Activated CD4-positive, alpha-beta T cell treated with anti-CD3 and anti-CD28 coated beads for 36 hours (primary cell): Measurements from ENCODE around the gene LBX2. TPM values are rescaled to one million over a fixed set of nuclear protein-coding genes. Genes with fewer than 3 reads are reported as not detected.
A peak's percentile ranks its signal among the peaks of the same experiment; 100 is the strongest.

Experiments used
- ATAC-seq: fragments of 200-7000 bp; cut with Tn5 transposase; one replicate; pipeline ENCODE4 v1.10.0; 2021; ENCODE audit warnings: mild to moderate bottlenecking, moderate library complexity
- CTCF ChIA-PET: fragments of 350-600 bp; sonication (Branson Sonifier 250); formaldehyde crosslinking; loops from one replicate; lab custom pipeline; 2021; ENCODE audit warnings: antibody characterized with exemption; lab: Charles Lee
- POLR2A ChIA-PET: fragments of 350-600 bp; sonication (Branson Sonifier 250); formaldehyde crosslinking; loops from one replicate; lab custom pipeline; 2021; ENCODE audit warnings: antibody characterized with exemption, inconsistent platforms; lab: Charles Lee
- DNase-seq: peaks from one replicate; pipeline ENCODE4 v3.0.0-alpha.2; 2020
- H3K27ac Mint-ChIP-seq: one replicate; pipeline ENCODE4 v1.8.0; 2021; ENCODE audit warnings: mixed read lengths
- H3K27me3 Mint-ChIP-seq: one replicate; pipeline ENCODE4 v1.8.0; 2021; ENCODE audit warnings: mixed read lengths
- H3K36me3 Mint-ChIP-seq: one replicate; pipeline ENCODE4 v1.8.0; 2021; ENCODE audit warnings: low read depth, mixed read lengths
- H3K4me1 Mint-ChIP-seq: one replicate; pipeline ENCODE4 v1.8.0; 2021; ENCODE audit warnings: mixed read lengths
- H3K4me3 Mint-ChIP-seq: one replicate; pipeline ENCODE4 v1.8.0; 2021; ENCODE audit warnings: mild to moderate bottlenecking, moderate library complexity, mixed read lengths
- H3K9me3 Mint-ChIP-seq: one replicate; pipeline ENCODE4 v1.8.0; 2021; ENCODE audit warnings: low read depth, mixed read lengths
- intact Hi-C, 2 experiments: fragments of 100-400 bp; cut with DNase I in 1 of 2; cut with micrococcal nuclease in 1 of 2; formaldehyde crosslinking; loops; one replicate each; pipeline versions ENCODE4 v1.14.2 to v1.15.1; 2022 to 2024; cut with DNase I, micrococcal nuclease
- total RNA-seq, 2 experiments: library from RNA; stranded (reverse); gene quantifications; one replicate each; pipeline ENCODE4 v1.2.3, GENCODE V29; 2021

LBX2 gene
- total RNA-seq, 2 experiments from 2014 or later = 0.28 TPM; not detected in 1

DNA sequence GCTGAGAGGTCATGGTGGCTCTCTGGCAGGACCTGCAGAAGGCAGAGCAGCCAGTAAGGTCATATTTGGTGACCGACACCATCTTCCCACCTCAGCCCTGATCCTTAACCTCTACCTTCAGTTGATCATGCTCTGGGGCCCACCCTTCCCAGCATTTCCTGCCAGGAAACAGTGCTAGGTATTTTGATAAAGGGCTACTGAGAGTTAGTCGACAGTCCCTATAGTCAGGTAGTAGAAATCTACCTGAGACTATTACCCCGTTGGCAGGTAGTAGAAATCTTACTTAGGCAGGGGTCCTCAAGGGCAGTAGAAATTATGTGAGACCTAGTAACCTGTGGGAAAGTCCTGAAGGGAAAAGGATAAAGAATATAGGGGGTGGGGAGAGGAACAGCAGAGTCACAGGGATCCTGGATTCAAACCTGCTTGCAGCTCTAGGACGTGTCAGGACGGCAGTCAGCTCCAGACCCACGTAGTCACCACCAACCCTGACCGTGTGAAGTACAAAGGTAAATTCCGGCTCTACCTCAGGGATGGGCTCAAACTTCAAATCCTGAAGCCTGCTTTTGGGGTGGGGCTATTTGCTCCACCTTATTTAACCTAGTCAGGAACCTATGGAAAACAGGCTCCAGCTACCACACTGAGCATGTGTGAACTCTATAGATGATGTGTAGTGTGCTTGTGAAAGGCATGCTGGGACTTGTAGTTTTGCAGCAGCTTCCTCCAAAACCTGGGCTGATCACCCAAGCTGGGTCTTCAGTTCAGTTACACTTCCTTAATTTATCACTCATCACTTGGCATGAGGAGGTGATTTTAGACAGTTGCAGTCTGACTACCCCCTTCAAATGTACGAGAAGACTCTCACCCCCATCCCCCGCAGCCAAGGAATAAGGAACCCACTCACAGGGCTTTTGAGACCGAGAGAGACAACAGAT lies 26.6 kb upstream of the LBX2 start, which contains the start of gene DQX1:
TSS of gene DQX1 (minus strand) at position 515 of the 932 bp plus-strand sequence. CDS start at position 13, 502 bp downstream.
- H3K27ac Mint-ChIP-seq = peak within 1 kb of the TSS; percentile 6
- ChIA-PET CTCF (interaction anchor here (0.7 to 1.1 kb wide), 3 partner anchors 42 to 53 kb away, joined by 3 to 6 read pairs (median 5); partner anchors contain the start of genes CCDC142, MRPL53 and TTC31), POLR2A (interaction anchor here (0.6 to 1.2 kb wide), 5 partner anchors 10 to 71 kb away, joined by 3 to 4 read pairs (median 4); partner anchors contain the start of genes INO80B and WBP1)
- ATAC-seq (no peak), DNase-seq (peak; percentile 41)
- peaks cover 5% of the 10 kb centered on the region for H3K27me3 Mint-ChIP-seq
- intact Hi-C loops = no loop called here
- no peaks in the 10 kb centered on the region for H3K9me3 Mint-ChIP-seq
- H3K4me1 Mint-ChIP-seq = peaks cover 23% of the 10 kb centered on the region
- peak within 1 kb of the TSS; percentile 13 for H3K4me3 Mint-ChIP-seq
- peaks cover 39% of the 10 kb centered on the region for H3K36me3 Mint-ChIP-seq

DNA sequence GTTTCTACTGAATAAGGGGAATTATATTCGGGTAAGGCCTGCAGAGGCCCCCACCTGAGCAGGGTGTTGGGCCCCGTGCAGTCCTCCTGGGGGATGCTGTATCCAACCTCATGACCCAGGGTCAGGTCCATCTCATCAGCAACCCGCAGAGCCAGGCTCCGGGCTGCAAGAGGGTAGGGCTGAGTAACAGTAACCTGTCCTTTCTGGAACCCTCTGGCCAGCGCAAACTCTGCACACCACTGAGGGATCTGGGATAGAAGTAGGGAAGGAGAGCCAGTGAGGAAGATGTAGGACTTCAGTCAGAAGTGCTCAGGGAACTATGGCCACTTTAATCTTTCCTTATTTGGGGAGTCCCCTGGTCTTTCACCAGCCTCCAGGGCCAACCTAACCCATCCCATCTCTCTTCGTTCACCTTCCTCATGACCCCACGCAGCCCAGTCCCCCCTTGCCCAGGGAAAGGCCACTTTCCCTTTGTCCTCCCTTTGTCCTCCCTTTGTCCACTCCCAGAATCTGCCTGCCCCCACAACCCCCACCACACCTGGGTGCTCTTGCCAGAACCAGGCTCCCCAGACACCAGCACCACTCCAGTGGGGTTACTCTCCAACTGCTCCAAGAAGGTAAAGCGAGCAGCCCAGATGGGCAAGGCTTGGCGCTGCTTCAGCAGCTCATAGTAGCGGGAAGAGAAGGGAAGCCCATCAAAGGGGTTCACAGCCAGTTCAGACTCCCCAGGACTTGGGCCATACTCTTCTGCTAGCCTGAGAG lies 25.7 kb upstream of the LBX2 start:
- Mint-ChIP-seq H3K27me3 (peaks cover 11% of the 10 kb centered on the region), H3K27ac (no peak overlapping the region), H3K4me3 (no peak overlapping the region), H3K9me3 (no peaks in the 10 kb centered on the region), H3K36me3 (peaks cover 36% of the 10 kb centered on the region), H3K4me1 (peaks cover 19% of the 10 kb centered on the region)
- POLR2A ChIA-PET = interaction anchor here (0.8 kb wide), 1 partner anchor 9 kb away, joined by 3 read pairs; no protein-coding TSS in a partner anchor
- CTCF ChIA-PET = interaction anchor here (1.0 kb wide), 1 partner anchor 52 kb away, joined by 3 read pairs; the partner anchor contains the start of gene MRPL53
- intact Hi-C loops = no loop called here
- DNase-seq (no peak), ATAC-seq (no peak)

DNA sequence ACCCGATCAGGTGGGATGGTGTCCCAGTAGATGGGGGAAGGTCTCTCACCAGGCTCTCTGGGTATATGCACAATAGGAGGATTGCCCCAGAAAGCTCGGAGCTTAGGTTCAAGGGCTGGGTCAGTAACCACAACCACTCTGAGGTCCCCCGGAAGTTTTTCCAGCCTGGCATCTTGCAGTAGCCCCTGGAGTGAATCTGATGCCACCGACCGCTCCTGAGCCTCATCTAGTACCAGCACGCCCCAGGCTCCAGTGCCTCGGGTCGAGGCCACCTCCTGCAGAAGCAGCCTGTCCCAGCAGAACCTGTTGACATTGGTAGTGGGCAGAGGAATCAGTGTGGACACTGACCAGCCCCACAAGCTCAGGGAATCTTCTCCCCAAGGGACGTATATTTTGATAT lies 24.6 kb upstream of the LBX2 start:
- H3K4me3 Mint-ChIP-seq = no peak overlapping the region
- intact Hi-C loops = no loop called here
- POLR2A ChIA-PET = no interaction called here
- DNase-seq (no peak), ATAC-seq (no peak)
- CTCF ChIA-PET = no interaction called here
- H3K27me3 Mint-ChIP-seq = peaks cover 17% of the 10 kb centered on the region
- H3K9me3 Mint-ChIP-seq = no peaks in the 10 kb centered on the region
- peaks cover 19% of the 10 kb centered on the region for H3K4me1 Mint-ChIP-seq
- no peak overlapping the region for H3K27ac Mint-ChIP-seq
- peaks cover 32% of the 10 kb centered on the region for H3K36me3 Mint-ChIP-seq

DNA sequence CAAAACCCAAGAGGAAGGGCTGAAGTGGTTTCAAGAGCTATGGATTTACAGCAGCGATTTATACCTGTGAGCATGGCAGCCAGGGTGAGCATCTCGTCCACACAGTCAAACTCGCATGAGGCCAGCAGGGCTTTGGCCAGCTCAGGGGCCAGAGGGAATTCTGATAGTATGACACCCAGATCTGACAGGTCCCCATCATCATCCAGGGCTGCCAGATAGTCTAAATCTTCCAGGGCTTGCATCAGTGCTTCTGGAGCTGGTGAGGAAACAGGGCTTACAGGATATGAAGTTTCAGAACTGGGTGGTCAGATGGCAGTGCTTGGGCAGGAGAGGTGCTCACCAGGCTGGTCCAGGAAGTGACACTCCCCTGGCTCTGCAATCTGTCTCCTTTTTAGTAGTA lies 23.1 kb upstream of the LBX2 start:
- no peak for DNase-seq
- Mint-ChIP-seq H3K4me1 (peaks cover 10% of the 10 kb centered on the region), H3K27ac (no peak overlapping the region), H3K4me3 (no peak overlapping the region), H3K27me3 (peaks cover 30% of the 10 kb centered on the region), H3K36me3 (peaks cover 18% of the 10 kb centered on the region), H3K9me3 (no peaks in the 10 kb centered on the region)
- ChIA-PET CTCF (no interaction called here), POLR2A (no interaction called here)
- no peak for ATAC-seq
- intact Hi-C loops = no loop called here

DNA sequence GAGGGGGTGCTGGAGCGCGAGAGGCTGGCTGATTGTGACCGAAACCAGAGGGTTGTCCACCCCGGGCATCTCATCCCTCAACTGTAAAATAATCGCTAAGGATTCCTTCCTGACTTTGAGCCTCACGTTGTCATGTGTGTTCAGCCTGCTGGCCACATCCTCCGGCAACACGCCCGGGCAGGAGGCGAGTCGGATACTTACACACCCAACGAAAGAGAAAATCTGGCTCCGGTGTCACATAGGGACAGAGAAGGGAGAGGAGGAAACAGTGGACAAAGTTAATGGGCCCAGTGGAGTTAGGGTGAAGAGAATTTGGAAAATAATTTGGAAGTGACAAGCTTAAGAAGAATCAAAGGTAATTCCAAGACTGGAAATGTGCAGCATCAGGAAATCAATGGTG lies 17.2 kb upstream of the LBX2 start:
- intact Hi-C loops = no loop called here

DNA sequence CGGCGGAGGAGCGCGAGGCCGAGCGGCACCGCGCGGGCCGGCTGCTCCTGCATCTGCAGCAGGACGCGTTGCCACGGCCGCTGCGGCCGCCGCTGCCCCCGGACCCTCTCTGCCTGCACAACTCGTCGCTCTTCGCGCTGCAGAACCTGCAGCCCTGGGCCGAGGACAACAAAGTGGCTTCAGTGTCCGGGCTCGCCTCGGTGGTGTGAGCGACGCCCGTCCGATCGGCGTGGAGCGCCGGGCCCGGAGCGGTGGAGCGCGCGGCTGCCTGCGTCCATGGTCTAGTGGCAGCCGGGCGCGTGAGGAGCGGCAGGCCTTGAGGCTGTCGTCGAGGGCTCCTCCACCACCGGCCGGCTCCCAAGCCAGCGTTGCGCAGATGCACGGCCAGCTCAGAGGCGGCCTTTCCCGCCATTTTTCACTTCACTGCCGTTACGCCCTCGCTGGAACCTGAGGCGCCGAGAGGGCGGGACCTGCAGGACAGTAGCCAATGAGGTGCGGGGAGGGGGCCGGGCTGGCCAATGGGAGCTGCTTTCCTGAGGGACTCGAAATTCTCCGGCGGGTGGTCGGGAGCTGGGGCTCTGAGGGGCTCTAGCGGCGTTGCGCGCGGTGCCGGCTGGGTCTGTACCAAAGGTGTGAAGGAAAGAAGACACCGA lies 16.7 kb upstream of the LBX2 start:
- intact Hi-C loops = loop anchor here in 1 of 2 experiments (2.0 kb wide), 1 partner anchor 39 kb away; the partner anchor contains the start of gene DOK1
- no peak overlapping the region for H3K27ac Mint-ChIP-seq
- ChIA-PET CTCF (interaction anchor here (0.6 to 1.3 kb wide), 6 partner anchors 13 to 1266 kb away, joined by 3 to 4 read pairs (median 3); no protein-coding TSS in a partner anchor), POLR2A (interaction anchor here (1.0 to 1.6 kb wide), 4 partner anchors 9 to 58 kb away, joined by 3 to 4 read pairs (median 3); partner anchors contain the start of genes AUP1, DQX1, HTRA2 and WBP1)
- peak overlapping the region; percentile 46 for H3K4me3 Mint-ChIP-seq
- peaks cover 8% of the 10 kb centered on the region for H3K36me3 Mint-ChIP-seq
- DNase-seq (peak; percentile 84), ATAC-seq (peak; percentile 85)
- H3K4me1 Mint-ChIP-seq = peaks cover 14% of the 10 kb centered on the region
- H3K9me3 Mint-ChIP-seq = no peaks in the 10 kb centered on the region
- H3K27me3 Mint-ChIP-seq = peaks cover 70% of the 10 kb centered on the region

More for the DNA sequence above, 17.2 kb upstream of the LBX2 start:
- DNase-seq (no peak), ATAC-seq (no peak)
- H3K36me3 Mint-ChIP-seq = peaks cover 8% of the 10 kb centered on the region
- no peaks in the 10 kb centered on the region for H3K9me3 Mint-ChIP-seq
- H3K27me3 Mint-ChIP-seq = peaks cover 66% of the 10 kb centered on the region
- H3K4me3 Mint-ChIP-seq = no peak overlapping the region
- ChIA-PET CTCF (interaction anchor here (0.7 to 1.2 kb wide), 4 partner anchors 12 to 780 kb away, joined by 3 to 4 read pairs (median 3); no protein-coding TSS in a partner anchor), POLR2A (interaction anchor here (1.0 to 1.6 kb wide), 2 partner anchors 10 to 13 kb away, joined by 3 read pairs; partner anchors contain the start of genes AUP1 and HTRA2)
- H3K4me1 Mint-ChIP-seq = peaks cover 14% of the 10 kb centered on the region
- H3K27ac Mint-ChIP-seq = no peak overlapping the region

DNA sequence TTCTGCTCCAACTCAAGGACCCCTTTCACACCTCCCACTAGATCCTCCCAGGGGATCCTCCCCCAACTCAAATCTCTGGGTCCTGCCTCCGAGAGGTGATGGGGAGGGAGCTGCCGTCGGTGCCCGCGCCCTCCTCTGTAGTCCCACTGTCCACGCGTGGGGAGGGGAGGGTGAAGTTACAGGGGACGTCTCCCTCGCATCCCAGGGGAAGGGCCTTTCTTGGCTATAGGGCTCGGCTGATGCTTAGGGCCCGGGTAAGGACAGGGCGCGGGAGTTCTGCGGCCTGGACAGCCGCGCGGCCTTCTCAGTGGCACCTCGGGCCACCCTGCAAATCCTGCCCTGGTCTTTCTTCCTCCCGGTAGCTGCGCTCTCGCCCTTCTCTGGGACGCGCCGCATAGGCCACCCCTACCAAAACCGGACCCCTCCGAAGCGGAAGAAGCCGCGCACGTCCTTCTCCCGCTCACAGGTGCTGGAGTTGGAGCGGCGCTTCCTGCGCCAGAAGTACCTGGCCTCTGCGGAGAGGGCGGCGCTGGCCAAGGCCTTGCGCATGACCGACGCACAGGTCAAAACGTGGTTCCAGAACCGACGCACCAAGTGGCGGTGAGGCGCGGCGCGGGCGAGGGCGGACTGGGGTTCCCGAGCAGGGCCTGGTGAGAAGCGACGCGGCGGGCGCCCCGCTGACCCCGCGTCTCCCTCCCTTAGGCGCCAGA lies 16.0 kb upstream of the LBX2 start:
- POLR2A ChIA-PET = interaction anchor here (1.1 to 1.6 kb wide), 3 partner anchors 10 to 57 kb away, joined by 3 to 4 read pairs (median 3); partner anchors contain the start of genes AUP1, DQX1, HTRA2 and WBP1
- peak overlapping the region; percentile 57 for H3K4me3 Mint-ChIP-seq
- ATAC-seq (no peak), DNase-seq (peak; percentile 35)
- H3K27me3 Mint-ChIP-seq = peaks cover 69% of the 10 kb centered on the region
- H3K27ac Mint-ChIP-seq = no peak overlapping the region
- CTCF ChIA-PET = interaction anchor here (0.6 to 1.3 kb wide), 4 partner anchors 12 to 1265 kb away, joined by 3 read pairs; no protein-coding TSS in a partner anchor
- no peaks in the 10 kb centered on the region for H3K9me3 Mint-ChIP-seq
- intact Hi-C loops = loop anchor here in 1 of 2 experiments (2.0 kb wide), 1 partner anchor 39 kb away; the partner anchor contains the start of gene DOK1
- H3K36me3 Mint-ChIP-seq = peaks cover 8% of the 10 kb centered on the region
- peaks cover 16% of the 10 kb centered on the region for H3K4me1 Mint-ChIP-seq

DNA sequence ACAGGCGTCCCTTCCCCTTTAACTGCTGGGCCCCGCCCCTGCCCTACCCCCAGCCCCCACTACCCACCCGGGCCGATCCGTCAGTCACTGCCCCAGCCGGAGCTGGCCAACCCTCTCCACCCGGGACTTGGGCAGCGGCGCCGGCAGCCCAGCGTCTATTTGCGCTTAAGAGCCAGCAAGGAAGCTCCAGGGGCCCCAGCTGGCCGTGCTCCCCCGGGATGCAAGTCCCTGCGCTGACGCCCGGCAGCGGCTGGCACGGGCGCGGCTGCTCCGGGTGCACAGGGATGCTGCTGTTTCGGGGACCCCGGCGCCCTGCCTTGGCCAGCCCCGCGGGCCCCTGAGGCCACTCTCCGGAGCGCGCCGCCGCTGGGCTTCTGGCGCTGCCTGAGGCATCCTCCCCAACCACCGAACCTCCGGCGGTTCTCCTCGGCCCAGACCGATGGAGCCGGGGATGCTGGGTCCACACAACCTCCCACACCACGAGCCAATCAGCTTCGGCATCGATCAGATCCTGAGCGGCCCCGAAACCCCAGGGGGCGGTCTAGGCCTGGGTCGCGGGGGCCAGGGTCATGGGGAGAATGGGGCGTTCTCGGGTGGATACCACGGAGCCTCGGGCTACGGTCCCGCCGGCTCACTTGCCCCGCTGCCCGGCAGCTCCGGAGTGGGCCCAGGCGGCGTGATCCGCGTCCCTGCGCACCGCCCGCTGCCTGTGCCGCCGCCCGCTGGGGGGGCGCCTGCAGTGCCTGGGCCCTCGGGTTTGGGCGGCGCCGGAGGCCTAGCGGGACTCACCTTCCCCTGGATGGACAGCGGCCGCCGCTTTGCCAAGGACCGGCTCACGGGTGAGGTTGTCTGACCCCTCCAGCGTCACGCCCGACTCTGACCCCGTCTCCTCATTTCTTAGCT lies 15.2 kb upstream of the LBX2 start, which contains the start of gene TLX2:
TSS of gene TLX2 (plus strand) at position 83 of the 903 bp plus-strand sequence. CDS start at position 440, 357 bp downstream.
- ATAC-seq (peak; percentile 20), DNase-seq (peak; percentile 43)
- Mint-ChIP-seq H3K4me1 (peaks cover 17% of the 10 kb centered on the region), H3K27me3 (peaks cover 64% of the 10 kb centered on the region), H3K27ac (no peak within 1 kb of the TSS), H3K36me3 (peaks cover 8% of the 10 kb centered on the region), H3K9me3 (no peaks in the 10 kb centered on the region), H3K4me3 (peak within 1 kb of the TSS; percentile 57)
- CTCF ChIA-PET = interaction anchor here (0.9 to 1.3 kb wide), 4 partner anchors 11 to 75 kb away, joined by 3 read pairs; no protein-coding TSS in a partner anchor
- POLR2A ChIA-PET = interaction anchor here (1.3 kb wide), 1 partner anchor 56 kb away, joined by 4 read pairs; the partner anchor contains the start of gene WBP1
- intact Hi-C loops = loop anchor here in 1 of 2 experiments (1.0 to 2.0 kb wide), 2 partner anchors 15 to 40 kb away; partner anchors contain the start of genes DOK1 and LBX2
